ENCODE results near the gene ATCAY. TPM values are rescaled to one million over a fixed set of nuclear protein-coding genes. Genes with fewer than 3 reads are reported as not detected.

Gene ATCAY
- total and polyA plus RNA-seq, 5 donors from 2014 or later, result not detected

DNA sequence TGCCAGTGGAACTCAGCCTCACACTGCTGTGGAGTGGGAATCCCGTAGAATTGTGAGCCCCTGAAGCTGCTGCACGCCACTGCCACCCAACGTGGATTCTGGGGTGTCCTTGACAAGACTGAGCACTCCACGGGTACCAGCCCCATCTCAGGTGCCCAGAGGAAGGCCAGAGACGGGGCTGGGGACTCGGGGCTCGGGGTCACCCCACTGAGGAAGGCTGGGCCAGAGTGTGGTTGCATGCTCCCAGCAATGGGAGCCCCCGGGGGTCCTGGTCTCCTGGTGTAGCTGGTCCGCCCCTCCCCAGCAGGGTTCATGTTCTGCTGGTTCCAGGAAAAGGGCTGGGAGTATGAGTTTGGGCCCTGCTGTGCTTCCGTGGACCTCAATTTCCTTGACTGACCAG lies 75.2 kb downstream of the ATCAY start:
- Histone ChIP-seq H3K36me3 (ENCODE audit: control insufficient read depth, insufficient read depth, low read length) (peaks cover 19% of the 10 kb centered on the region), H3K4me1 (ENCODE audit: control insufficient read depth, insufficient read depth, low read length, poor library complexity, severe bottlenecking) (peaks cover 2% of the 10 kb centered on the region), H3K9me3 (ENCODE audit: control insufficient read depth in 2 of 2, low read length in 2 of 2) (no peaks in the 10 kb centered on the region), H3K4me3 (ENCODE audit: low read depth, low read length) (no peak overlapping the region), H3K27ac (ENCODE audit: insufficient read depth, low read length, poor library complexity, severe bottlenecking) (no peak overlapping the region), H3K27me3 (ENCODE audit: control insufficient read depth, insufficient read depth, low read length) (no peaks in the 10 kb centered on the region)
- Mint-ChIP-seq H3K27me3 (peaks cover 10% of the 10 kb centered on the region), H3K9me3 (peaks cover 0 to 1% (median 0%) of the 10 kb centered on the region in 7 donors), H3K36me3 (no peaks in the 10 kb centered on the region), H3K4me1 (peaks cover 0 to 7% (median 4%) of the 10 kb centered on the region in 4 donors), H3K27ac (no peak overlapping the region), H3K4me3 (peak overlapping the region in 1 of 4 donors; percentile 54)
- DNase-seq (no peak), ATAC-seq (ENCODE audit: low read depth in 2 of 2) (no peak)

- H3K4me1 Mint-ChIP-seq, result no peaks in the 10 kb centered on the region
- DNase-seq, result no peak
- no peak overlapping the region for H3K27ac ChIP-seq (ENCODE audit: insufficient read depth, low read length, poor library complexity, severe bottlenecking)
- H3K27ac Mint-ChIP-seq, result no peak overlapping the region
- H3K27me3 Mint-ChIP-seq, result peaks cover 5% of the 10 kb centered on the region
- H3K27me3 ChIP-seq (ENCODE audit: control insufficient read depth, insufficient read depth, low read length), result no peaks in the 10 kb centered on the region
- H3K9me3 ChIP-seq (ENCODE audit: control insufficient read depth in 2 of 2, low read length in 2 of 2), result no peaks in the 10 kb centered on the region
- no peaks in the 10 kb centered on the region for H3K9me3 Mint-ChIP-seq
- no peak overlapping the region for H3K4me3 Mint-ChIP-seq
- no peaks in the 10 kb centered on the region for H3K4me1 ChIP-seq (ENCODE audit: control insufficient read depth, insufficient read depth, low read length, poor library complexity, severe bottlenecking)
- H3K36me3 ChIP-seq (ENCODE audit: control insufficient read depth, insufficient read depth, low read length), result peaks cover 48% of the 10 kb centered on the region
- H3K4me3 ChIP-seq (ENCODE audit: low read depth, low read length), result no peak overlapping the region
- no peak for ATAC-seq (ENCODE audit: low read depth in 2 of 2)
- H3K36me3 Mint-ChIP-seq, result peaks cover 5% of the 10 kb centered on the region
These were observed 78.6 kb downstream of the ATCAY start for GRCh38 chr19:3958836-3959765.

GRCh38 chr19:3959766-3960131 lies 79.3 kb downstream of the ATCAY start:
- no peak overlapping the region for H3K27ac Mint-ChIP-seq
- no peaks in the 10 kb centered on the region for H3K27me3 ChIP-seq (ENCODE audit: control insufficient read depth, insufficient read depth, low read length)
- no peak overlapping the region for H3K27ac ChIP-seq (ENCODE audit: insufficient read depth, low read length, poor library complexity, severe bottlenecking)
- ATAC-seq (ENCODE audit: low read depth in 2 of 2) (no peak), DNase-seq (no peak)
- peaks cover 5% of the 10 kb centered on the region for H3K27me3 Mint-ChIP-seq
- peaks cover 51% of the 10 kb centered on the region for H3K36me3 ChIP-seq (ENCODE audit: control insufficient read depth, insufficient read depth, low read length)
- H3K9me3 ChIP-seq (ENCODE audit: control insufficient read depth in 2 of 2, low read length in 2 of 2), result no peaks in the 10 kb centered on the region
- H3K4me1 Mint-ChIP-seq, result no peaks in the 10 kb centered on the region
- H3K4me3 Mint-ChIP-seq, result no peak overlapping the region
- H3K4me1 ChIP-seq (ENCODE audit: control insufficient read depth, insufficient read depth, low read length, poor library complexity, severe bottlenecking), result no peaks in the 10 kb centered on the region
- H3K4me3 ChIP-seq (ENCODE audit: low read depth, low read length), result no peak overlapping the region
- H3K36me3 Mint-ChIP-seq, result peaks cover 5% of the 10 kb centered on the region
- H3K9me3 Mint-ChIP-seq, result no peaks in the 10 kb centered on the region

DNA sequence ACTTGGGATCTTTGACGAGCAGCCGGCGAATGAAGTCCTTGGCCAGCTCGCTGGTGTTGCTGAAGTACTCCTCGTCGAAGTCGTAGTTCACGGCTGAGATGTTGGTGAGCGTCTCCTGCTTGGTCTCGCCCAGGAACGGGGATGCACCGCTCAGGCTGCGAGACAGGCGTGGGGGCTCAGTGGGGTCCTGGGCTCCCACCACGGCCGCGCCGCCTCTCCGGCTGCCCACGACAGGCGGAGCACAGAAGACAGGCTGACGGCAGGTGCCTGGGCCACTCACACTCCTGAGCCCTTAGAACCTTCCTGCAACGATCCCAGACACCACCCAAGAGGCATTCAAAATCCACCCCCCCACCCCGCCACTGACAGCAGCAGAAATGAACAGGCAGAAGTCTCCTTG lies 80.5 kb downstream of the ATCAY start:
- Histone ChIP-seq H3K27me3 (ENCODE audit: control insufficient read depth, insufficient read depth, low read length) (no peaks in the 10 kb centered on the region), H3K36me3 (ENCODE audit: control insufficient read depth, insufficient read depth, low read length) (peaks cover 55% of the 10 kb centered on the region), H3K4me3 (ENCODE audit: low read depth, low read length) (no peak overlapping the region), H3K27ac (ENCODE audit: insufficient read depth, low read length, poor library complexity, severe bottlenecking) (no peak overlapping the region), H3K9me3 (ENCODE audit: control insufficient read depth in 2 of 2, low read length in 2 of 2) (no peaks in the 10 kb centered on the region), H3K4me1 (ENCODE audit: control insufficient read depth, insufficient read depth, low read length, poor library complexity, severe bottlenecking) (no peaks in the 10 kb centered on the region)
- DNase-seq, result no peak
- H3K36me3 Mint-ChIP-seq, result peaks cover 5% of the 10 kb centered on the region
- H3K4me1 Mint-ChIP-seq, result no peaks in the 10 kb centered on the region
- no peaks in the 10 kb centered on the region for H3K27me3 Mint-ChIP-seq
- H3K9me3 Mint-ChIP-seq, result no peaks in the 10 kb centered on the region
- no peak overlapping the region for H3K4me3 Mint-ChIP-seq
- no peak for ATAC-seq (ENCODE audit: low read depth in 2 of 2)
- no peak overlapping the region for H3K27ac Mint-ChIP-seq

DNA sequence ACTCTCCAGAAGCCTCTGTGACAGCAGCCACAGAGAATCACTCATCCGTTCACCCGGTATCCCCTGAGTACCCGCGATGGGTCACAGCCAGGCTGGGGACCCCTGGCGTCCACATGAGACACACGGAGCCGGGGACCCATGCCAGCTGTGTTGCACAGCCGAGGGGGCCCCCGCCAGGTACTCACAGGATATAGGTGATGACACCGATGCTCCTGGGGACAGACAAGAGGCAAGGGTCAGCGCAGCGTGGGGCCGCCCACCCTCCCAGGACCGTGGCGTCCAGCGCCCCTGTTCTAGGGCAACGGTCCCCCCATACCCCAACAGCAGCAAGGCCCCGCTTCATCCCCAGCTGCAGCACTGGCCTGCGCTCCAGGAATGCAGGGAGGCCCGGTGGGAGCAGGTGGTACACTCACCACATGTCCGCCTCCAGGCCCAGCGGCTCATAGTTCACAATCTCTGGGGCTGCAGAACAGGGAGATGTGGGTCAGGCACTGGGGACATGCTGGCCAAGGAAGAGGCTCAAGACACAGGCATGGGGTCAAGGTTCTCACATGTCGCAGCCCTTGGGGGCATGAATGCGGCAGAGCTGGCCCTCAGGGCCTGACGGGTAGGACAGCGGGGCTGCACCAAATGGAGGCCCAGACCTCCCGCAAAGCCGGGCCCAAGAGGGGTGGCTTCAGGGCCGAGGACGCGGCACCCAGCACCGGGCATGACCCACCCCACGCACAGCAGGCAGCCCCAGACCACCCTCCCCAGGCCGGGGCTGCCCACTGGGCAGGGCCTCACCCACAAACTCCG lies 83.2 kb downstream of the ATCAY start:
- peaks cover 63% of the 10 kb centered on the region for H3K36me3 ChIP-seq (ENCODE audit: control insufficient read depth, insufficient read depth, low read length)
- no peaks in the 10 kb centered on the region for H3K27me3 Mint-ChIP-seq
- H3K9me3 Mint-ChIP-seq, result no peaks in the 10 kb centered on the region

GRCh38 chr19:3964256-3965194 lies 84.0 kb downstream of the ATCAY start:
- Mint-ChIP-seq H3K4me3 (no peak overlapping the region), H3K36me3 (peaks cover 5% of the 10 kb centered on the region), H3K27ac (no peak overlapping the region), H3K4me1 (peaks cover 0 to 21% (median 4%) of the 10 kb centered on the region in 4 donors), H3K9me3 (no peaks in the 10 kb centered on the region), H3K27me3 (no peaks in the 10 kb centered on the region)
- H3K9me3 ChIP-seq (ENCODE audit: control insufficient read depth in 2 of 2, low read length in 2 of 2), result no peaks in the 10 kb centered on the region
- H3K4me1 ChIP-seq (ENCODE audit: control insufficient read depth, insufficient read depth, low read length, poor library complexity, severe bottlenecking), result peaks cover 7% of the 10 kb centered on the region
- no peak overlapping the region for H3K27ac ChIP-seq (ENCODE audit: insufficient read depth, low read length, poor library complexity, severe bottlenecking)
- peaks cover 57% of the 10 kb centered on the region for H3K36me3 ChIP-seq (ENCODE audit: control insufficient read depth, insufficient read depth, low read length)
- no peaks in the 10 kb centered on the region for H3K27me3 ChIP-seq (ENCODE audit: control insufficient read depth, insufficient read depth, low read length)
- ATAC-seq (ENCODE audit: low read depth in 2 of 2), result no peak
- no peak for DNase-seq
- no peak overlapping the region for H3K4me3 ChIP-seq (ENCODE audit: low read depth, low read length)

More for the DNA sequence above, 83.2 kb downstream of the ATCAY start:
- H3K4me1 Mint-ChIP-seq, result peaks cover 0 to 12% (median under 1%) of the 10 kb centered on the region in 4 donors
- peak overlapping the region in 1 of 4 donors; percentile 47 for H3K4me3 Mint-ChIP-seq
- no peak overlapping the region for H3K4me3 ChIP-seq (ENCODE audit: low read depth, low read length)
- peaks cover 5% of the 10 kb centered on the region for H3K36me3 Mint-ChIP-seq
- H3K9me3 ChIP-seq (ENCODE audit: control insufficient read depth in 2 of 2, low read length in 2 of 2), result no peaks in the 10 kb centered on the region
- DNase-seq (no peak), ATAC-seq (ENCODE audit: low read depth in 2 of 2) (no peak)
- no peaks in the 10 kb centered on the region for H3K27me3 ChIP-seq (ENCODE audit: control insufficient read depth, insufficient read depth, low read length)
- H3K27ac Mint-ChIP-seq, result no peak overlapping the region
- H3K27ac ChIP-seq (ENCODE audit: insufficient read depth, low read length, poor library complexity, severe bottlenecking), result no peak overlapping the region
- no peaks in the 10 kb centered on the region for H3K4me1 ChIP-seq (ENCODE audit: control insufficient read depth, insufficient read depth, low read length, poor library complexity, severe bottlenecking)

Measured in CD4-positive, CD25-positive, alpha-beta regulatory T cell (primary cell).